ENCODE data around the gene PTCD3. TPM values are rescaled to one million over a fixed set of nuclear protein-coding genes. Genes with fewer than 3 reads are reported as not detected.

Gene PTCD3
- total and polyA plus RNA-seq, 3 donors from 2014 or later = 120 to 213 (median 167) TPM

Small RNA genes within 50 kb of the gene (small RNA-seq; reads per million reads assigned to genes)
- gene RF00019 (0 reads per million in 2 donors), gene SNORD94 (12,623 to 28,594 reads per million in 2 donors)

Other genes with a start within 250 kb of the PTCD3 start
- 10 to 100 TPM; 38.3 to 60.0 TPM for gene ST3GAL5, start 217.2 kb upstream of the PTCD3 start, total RNA-seq
- gene ST3GAL5, start 217.2 kb upstream of the PTCD3 start, polyA plus RNA-seq (ENCODE audit: insufficient read depth, low read depth, low replicate concordance) = 48.2 TPM
- gene POLR1A, start 349 bp upstream of the PTCD3 start, total RNA-seq = 10 to 100 TPM; 28.1 to 28.7 TPM
- 20.0 TPM for gene POLR1A, start 349 bp upstream of the PTCD3 start, polyA plus RNA-seq (ENCODE audit: insufficient read depth, low read depth, low replicate concordance)
- 10 to 100 TPM; 80.6 to 87.6 TPM for gene IMMT, start 89.2 kb downstream of the PTCD3 start, total RNA-seq
- 99.8 TPM for gene IMMT, start 89.2 kb downstream of the PTCD3 start, polyA plus RNA-seq (ENCODE audit: insufficient read depth, low read depth, low replicate concordance)
- 10 to 100 TPM; 25.6 to 28.9 TPM for gene MRPL35, start 93.2 kb downstream of the PTCD3 start, total RNA-seq
- gene MRPL35, start 93.2 kb downstream of the PTCD3 start, polyA plus RNA-seq (ENCODE audit: insufficient read depth, low read depth, low replicate concordance) = 38.3 TPM
- 100 to 1,000 TPM; 241 to 342 TPM for gene REEP1, start 231.4 kb downstream of the PTCD3 start, total RNA-seq
- gene REEP1, start 231.4 kb downstream of the PTCD3 start, polyA plus RNA-seq (ENCODE audit: insufficient read depth, low read depth, low replicate concordance) = 112 TPM

All from testis (tissue), 3 donors.